Esophagus squamous epithelium (tissue), 5 donors: ENCODE data around the gene RNF19B. TPM values are rescaled to one million over a fixed set of nuclear protein-coding genes. Genes with fewer than 3 reads are reported as not detected.

Source experiments
- DNase-seq: peaks from one replicate; lab custom pipeline; 2025; lab: John Stamatoyannopoulos, UW
- H3K27ac ChIP-seq, 4 donors: fragments of 200-600 bp; sonication (generic); one replicate each; pipeline ENCODE4 v1.5.1; 2016 to 2019; ENCODE audit warnings: mild to moderate bottlenecking in 1 of 4
- H3K27me3 ChIP-seq, 4 donors: fragments of 200-600 bp; sonication (generic); 1 replicate in 3 of 4; 2 replicates in 1 of 4; pipeline versions ENCODE4 v1.5.1 to v1.6.0; 2017 to 2021; ENCODE audit warnings: antibody characterized with exemption in 1 of 4
- H3K36me3 ChIP-seq, 3 donors: fragments of 200-600 bp; sonication (generic); one replicate each; pipeline ENCODE4 v1.5.1; 2016 to 2019
- H3K4me1 ChIP-seq, 3 donors: fragments of 200-600 bp; sonication (generic); one replicate each; pipeline ENCODE4 v1.5.1; 2017 to 2019
- H3K4me3 ChIP-seq, 4 donors: fragments of 200-600 bp; sonication (generic); 1 replicate in 3 of 4; 2 replicates in 1 of 4; pipeline ENCODE4 v1.5.1; 2016 to 2019; ENCODE audit warnings: mild to moderate bottlenecking in 2 of 4, moderate library complexity in 1 of 4
- H3K9me3 ChIP-seq, 3 donors: fragments of 200-600 bp; sonication (generic); one replicate each; pipeline ENCODE4 v1.5.1; 2016 to 2019
- POLR2A ChIP-seq, 4 donors: fragments of 450-650 bp; IDR thresholded peaks; one replicate each; pipeline ENCODE4 v1.6.1; 2017; ENCODE audit warnings: antibody characterized with exemption in 4 of 4, mild to moderate bottlenecking in 4 of 4, moderate library complexity in 3 of 4
- whole genome bisulfite sequencing, 2 donors: methylation state at CpG; one replicate each; pipeline ENCODE4 v1.1.5; 2018; 5-methylcytosine and 5-hydroxymethylcytosine counted together
- intact Hi-C: fragments of 100-400 bp; cut with DNase I; formaldehyde crosslinking; loops from one replicate; pipeline ENCODE4 v1.15.0; 2022
- total RNA-seq, 4 donors: library from RNA; depleted of rRNA; stranded (reverse); fragments of >200 nt; gene quantifications; one replicate each; pipeline ENCODE4 v1.1.0, GENCODE V29; 2016
- TF ChIP-seq, protein P1 (sequence below), 6 experiments: fragments of 450-650 bp in 4 of 6; fragments of 200-600 bp in 2 of 6; sonication (generic) in 2 of 6; IDR thresholded peaks; one replicate each; pipeline ENCODE4 v1.5.1; 2016 to 2019; ENCODE audit warnings: antibody characterized with exemption in 6 of 6, mild to moderate bottlenecking in 4 of 6, moderate library complexity in 4 of 6
- donor health status: DM: yes; HTN: yes; CAD: no.

RNF19B gene
- total RNA-seq, 4 donors from 2014 or later, result 24.2 to 61.6 (median 46.4) TPM

GRCh38 chr1:32992489-32993323 is 28.1 kb upstream of the RNF19B start:
- DNase-seq, result peak; percentile 58
- 47 to 60% methylated on average over 4 to 7 of the region's 7 CpGs for WGBS, 2 donors
- intact Hi-C loops, result no loop called here
- Histone ChIP-seq H3K27me3 (peaks cover 0 to 14% (median 0%) of the 10 kb centered on the region in 4 donors), H3K4me1 (peaks cover 33 to 63% (median 54%) of the 10 kb centered on the region in 3 donors), H3K9me3 (no peaks in the 10 kb centered on the region), H3K27ac (peak overlapping the region; percentile 74 to 90 (median 82)), H3K36me3 (no peaks in the 10 kb centered on the region), H3K4me3 (peak overlapping the region in 1 of 4 donors; percentile 19)
- TF ChIP-seq, protein P1, sequence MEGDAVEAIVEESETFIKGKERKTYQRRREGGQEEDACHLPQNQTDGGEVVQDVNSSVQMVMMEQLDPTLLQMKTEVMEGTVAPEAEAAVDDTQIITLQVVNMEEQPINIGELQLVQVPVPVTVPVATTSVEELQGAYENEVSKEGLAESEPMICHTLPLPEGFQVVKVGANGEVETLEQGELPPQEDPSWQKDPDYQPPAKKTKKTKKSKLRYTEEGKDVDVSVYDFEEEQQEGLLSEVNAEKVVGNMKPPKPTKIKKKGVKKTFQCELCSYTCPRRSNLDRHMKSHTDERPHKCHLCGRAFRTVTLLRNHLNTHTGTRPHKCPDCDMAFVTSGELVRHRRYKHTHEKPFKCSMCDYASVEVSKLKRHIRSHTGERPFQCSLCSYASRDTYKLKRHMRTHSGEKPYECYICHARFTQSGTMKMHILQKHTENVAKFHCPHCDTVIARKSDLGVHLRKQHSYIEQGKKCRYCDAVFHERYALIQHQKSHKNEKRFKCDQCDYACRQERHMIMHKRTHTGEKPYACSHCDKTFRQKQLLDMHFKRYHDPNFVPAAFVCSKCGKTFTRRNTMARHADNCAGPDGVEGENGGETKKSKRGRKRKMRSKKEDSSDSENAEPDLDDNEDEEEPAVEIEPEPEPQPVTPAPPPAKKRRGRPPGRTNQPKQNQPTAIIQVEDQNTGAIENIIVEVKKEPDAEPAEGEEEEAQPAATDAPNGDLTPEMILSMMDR (IDR thresholded peaks at IDR 0.05), result no peak
- TF ChIP-seq POLR2A (IDR thresholded peaks at IDR 0.05), result peak in 3 of 4 donors; percentile 9 to 44 (median 40)

- Histone ChIP-seq H3K4me1 (peaks cover 32 to 59% (median 46%) of the 10 kb centered on the region in 3 donors), H3K36me3 (no peaks in the 10 kb centered on the region), H3K9me3 (no peaks in the 10 kb centered on the region), H3K27ac (peak overlapping the region; percentile 74 to 90 (median 82)), H3K4me3 (no peak overlapping the region), H3K27me3 (peaks cover 0 to 14% (median 0%) of the 10 kb centered on the region in 4 donors)
- no peak for TF ChIP-seq POLR2A (IDR thresholded peaks at IDR 0.05)
- intact Hi-C loops, result no loop called here
- DNase-seq, result no peak
- 59 to 60% methylated on average over 1 to 4 of the region's 9 CpGs for WGBS, 2 donors
Measured at GRCh38 chr1:32991819-32992488, 27.3 kb upstream of the RNF19B start.

DNA sequence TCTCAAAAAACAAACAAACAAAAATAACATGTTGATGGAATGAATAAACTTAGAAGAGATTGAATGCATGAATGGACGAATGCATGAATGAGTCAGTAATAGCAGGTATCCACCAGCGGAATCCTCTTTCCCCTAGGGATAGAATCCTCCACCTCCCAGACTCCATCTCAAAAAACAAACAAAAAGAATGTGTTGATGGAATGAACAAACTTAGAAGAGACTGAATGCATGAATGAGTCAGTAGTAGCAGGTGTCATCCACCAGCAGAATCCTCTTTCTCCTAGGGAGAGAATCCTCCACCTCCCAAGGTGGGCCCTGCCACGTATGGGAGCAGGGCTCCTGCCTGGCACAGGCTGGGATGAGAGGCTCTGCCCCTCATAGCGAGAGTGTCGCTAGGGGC is 26.8 kb upstream of the RNF19B start:
- Histone ChIP-seq H3K27ac (peak overlapping the region; percentile 74 to 90 (median 82)), H3K4me1 (peaks cover 32 to 58% (median 46%) of the 10 kb centered on the region in 3 donors), H3K4me3 (no peak overlapping the region), H3K27me3 (peaks cover 0 to 14% (median 0%) of the 10 kb centered on the region in 4 donors), H3K36me3 (no peaks in the 10 kb centered on the region), H3K9me3 (no peaks in the 10 kb centered on the region)
- no peak for TF ChIP-seq POLR2A (IDR thresholded peaks at IDR 0.05)
- TF ChIP-seq, protein P1 (IDR thresholded peaks at IDR 0.05), result no peak
- 51 to 69% methylated on average over 4 to 5 of the region's 5 CpGs for WGBS, 2 donors
- DNase-seq, result no peak
- intact Hi-C loops, result no loop called here

- H3K36me3 ChIP-seq, result no peaks in the 10 kb centered on the region
- intact Hi-C loops, result no loop called here
- no peak overlapping the region for H3K4me3 ChIP-seq
- 56 to 76% methylated on average over 5 of the region's 5 CpGs for WGBS, 2 donors
- no peaks in the 10 kb centered on the region for H3K9me3 ChIP-seq
- H3K27ac ChIP-seq, result peak overlapping the region; percentile 7 to 82 (median 58)
- no peak for DNase-seq
- no peak for TF ChIP-seq POLR2A (IDR thresholded peaks at IDR 0.05)
- TF ChIP-seq, protein P1 (IDR thresholded peaks at IDR 0.05), result no peak
- H3K4me1 ChIP-seq, result peaks cover 32 to 58% (median 46%) of the 10 kb centered on the region in 3 donors
- peaks cover 0 to 14% (median 0%) of the 10 kb centered on the region in 4 donors for H3K27me3 ChIP-seq
Measured at GRCh38 chr1:32990887-32991286, 26.3 kb upstream of the RNF19B start.

DNA sequence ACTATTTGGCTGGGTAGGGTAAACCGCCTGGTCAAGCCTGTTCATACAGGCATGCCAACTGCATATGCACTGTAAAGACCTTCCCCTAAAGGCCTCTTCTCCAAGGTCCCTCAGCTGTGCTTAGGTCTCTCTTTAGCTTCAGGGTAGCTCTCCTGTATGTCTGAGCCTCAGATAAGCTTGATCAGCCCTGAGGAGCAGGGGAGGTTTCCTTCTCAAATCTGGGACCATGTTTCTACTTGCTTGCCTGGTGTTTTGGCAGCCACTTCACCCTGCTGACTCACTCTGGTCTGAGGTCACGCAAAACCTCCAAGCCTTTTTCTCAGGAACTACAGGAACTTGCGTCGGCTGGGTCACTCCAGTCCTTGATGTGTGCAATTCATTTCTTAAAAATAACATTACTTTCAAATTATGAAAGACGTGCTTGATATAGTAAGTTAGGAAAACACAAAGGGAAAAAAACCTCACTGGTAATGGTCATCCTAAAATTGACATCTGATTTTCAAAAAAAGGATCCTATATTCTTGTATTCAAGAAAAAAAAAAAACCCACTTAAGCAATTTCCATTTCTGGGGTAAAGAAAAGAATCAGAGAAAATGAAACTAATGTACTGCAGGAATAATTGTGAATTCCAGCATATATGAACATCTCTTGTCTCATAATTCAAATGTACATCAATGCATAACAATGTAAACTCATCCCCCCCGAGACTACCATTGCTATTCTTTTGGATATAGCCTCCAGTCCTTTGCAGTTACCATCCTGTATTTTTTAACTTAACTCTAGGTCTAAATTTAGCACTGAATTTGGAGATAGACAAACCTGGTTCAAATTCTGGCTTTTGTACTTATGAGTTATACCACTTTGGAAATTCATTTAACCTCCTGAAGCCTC is 24.8 kb upstream of the RNF19B start:
- H3K4me1 ChIP-seq, result peaks cover 32 to 69% (median 56%) of the 10 kb centered on the region in 3 donors

More for the DNA sequence above, 24.8 kb upstream of the RNF19B start:
- H3K36me3 ChIP-seq, result no peaks in the 10 kb centered on the region
- no peak overlapping the region for H3K4me3 ChIP-seq
- peak overlapping the region; percentile 54 to 88 (median 76) for H3K27ac ChIP-seq
- H3K9me3 ChIP-seq, result no peaks in the 10 kb centered on the region
- intact Hi-C loops, result no loop called here
- WGBS, 2 donors, result 22 to 27% methylated on average over 6 of the region's 6 CpGs
- no peak for DNase-seq
- H3K27me3 ChIP-seq, result peaks cover 0 to 16% (median 0%) of the 10 kb centered on the region in 4 donors
- TF ChIP-seq, protein P1 (IDR thresholded peaks at IDR 0.05), result no peak
- no peak for TF ChIP-seq POLR2A (IDR thresholded peaks at IDR 0.05)
